CD4-positive, alpha-beta T cell treated with Interleukin-2 at 100 ng/mL for 4 hours (primary cell): ENCODE results near the gene PARVA.

Source experiments
- DNase-seq: peaks from one replicate; pipeline ENCODE4 v3.0.0-alpha.2; 2020; ENCODE audit warnings: low spot score

The PARVA gene

GRCh38 chr11:12556788-12557384, 179.5 kb downstream of the PARVA start:
- no peak for DNase-seq

DNA sequence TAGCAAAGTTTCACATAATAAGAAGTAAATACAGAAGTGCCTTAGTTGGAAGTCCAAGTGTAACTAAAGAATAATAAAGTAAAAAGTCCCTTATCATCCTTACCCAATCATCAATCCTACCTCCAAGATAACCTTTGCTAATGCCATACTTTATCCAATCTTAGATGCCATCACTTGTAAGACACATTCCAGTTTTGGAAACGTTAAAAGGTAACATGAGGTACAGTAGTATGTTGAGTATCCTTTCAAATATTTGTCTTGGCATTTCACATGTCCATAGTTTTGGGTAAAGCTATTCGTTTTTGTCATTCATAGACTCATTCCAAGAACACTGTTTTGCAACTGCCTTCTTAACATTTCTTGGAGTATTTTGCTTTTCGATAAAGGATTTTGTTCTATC, 181.6 kb downstream of the PARVA start:
- DNase-seq, result no peak

- no peak for DNase-seq
Measured at GRCh38 chr11:12560362-12560761, 183.0 kb downstream of the PARVA start.

DNA sequence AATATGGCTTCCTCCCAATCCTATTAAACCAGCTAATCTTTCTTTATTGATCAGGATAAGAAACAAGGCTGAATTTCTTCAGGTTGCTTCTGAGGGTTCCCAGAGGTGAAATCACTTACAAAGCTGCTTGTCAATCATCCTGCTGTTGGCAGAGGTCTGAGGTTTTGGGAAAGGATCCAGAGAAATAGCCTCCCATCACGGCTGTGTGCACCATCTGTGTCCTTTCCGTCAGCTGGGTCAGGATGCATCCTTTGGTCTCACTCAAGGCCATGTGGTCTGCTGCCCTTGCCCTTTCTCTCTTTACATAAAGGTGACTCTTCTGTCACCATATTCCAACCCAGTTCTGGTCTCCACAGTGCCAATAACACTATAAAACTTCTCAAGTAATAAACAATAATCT, 183.5 kb downstream of the PARVA start:
- no peak for DNase-seq

GRCh38 chr11:12564012-12564411, 186.6 kb downstream of the PARVA start:
- no peak for DNase-seq

DNA sequence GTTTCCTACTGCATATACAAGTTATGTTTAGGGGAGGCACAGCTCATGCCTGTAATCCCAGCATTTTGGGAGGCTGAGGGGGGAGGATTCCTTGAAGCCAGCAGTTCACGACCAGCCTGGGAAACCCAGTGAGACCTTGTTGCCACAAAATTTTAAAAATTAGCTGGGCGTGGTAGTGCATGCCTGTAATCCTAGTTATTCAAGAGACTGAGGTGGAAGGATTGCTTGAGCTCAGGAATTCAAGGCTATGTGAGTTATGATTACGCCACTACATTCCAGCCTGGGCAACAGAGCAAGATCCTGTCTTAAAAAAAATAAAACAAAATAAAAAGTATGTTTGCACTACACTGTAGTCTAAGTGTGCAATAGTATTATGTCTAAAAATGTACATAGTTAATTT, 188.0 kb downstream of the PARVA start:
- no peak for DNase-seq

GRCh38 chr11:12567746-12568460, 190.5 kb downstream of the PARVA start:
- no peak for DNase-seq

DNA sequence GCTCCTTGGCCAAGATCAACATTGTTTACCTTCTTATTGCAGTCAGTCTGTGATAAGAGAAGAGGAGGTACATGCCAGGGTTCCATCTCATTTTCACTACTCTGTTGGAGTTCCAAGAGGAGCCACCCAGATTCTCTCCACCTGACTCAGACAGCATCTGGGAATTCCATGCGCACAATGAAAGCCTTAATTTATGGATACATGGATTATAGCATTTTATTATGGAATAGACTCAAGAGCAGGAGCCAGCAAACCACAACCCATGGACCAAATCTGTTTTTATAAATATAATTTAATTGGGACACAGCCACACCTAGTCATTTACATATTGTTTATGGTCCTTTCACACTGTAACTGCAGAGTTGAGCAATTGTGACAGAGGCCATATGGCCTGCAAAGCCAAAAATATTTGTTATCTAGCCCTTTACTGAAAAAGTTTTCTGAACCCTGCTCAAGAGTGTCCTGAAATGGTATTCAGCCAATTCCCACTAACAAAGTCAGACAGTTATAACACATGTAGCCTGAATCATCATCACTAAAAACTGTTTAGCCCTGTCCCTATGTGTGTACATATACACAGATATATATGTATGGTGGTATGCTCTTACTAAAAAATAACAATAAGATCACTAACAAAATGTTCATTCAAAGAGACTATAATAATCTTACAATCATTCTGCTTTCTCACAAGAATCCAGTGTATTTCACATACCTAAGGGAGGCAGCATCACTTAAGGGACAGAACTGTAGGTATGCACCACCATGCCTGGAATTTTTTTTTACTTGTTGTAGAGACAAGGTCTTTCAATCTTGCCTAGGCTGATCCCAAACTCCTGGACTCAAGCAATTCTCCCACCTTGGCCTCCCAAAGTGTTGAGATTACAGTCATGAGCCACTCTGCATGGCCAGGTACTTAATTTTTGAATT, 192.4 kb downstream of the PARVA start:
- DNase-seq, result no peak

DNA sequence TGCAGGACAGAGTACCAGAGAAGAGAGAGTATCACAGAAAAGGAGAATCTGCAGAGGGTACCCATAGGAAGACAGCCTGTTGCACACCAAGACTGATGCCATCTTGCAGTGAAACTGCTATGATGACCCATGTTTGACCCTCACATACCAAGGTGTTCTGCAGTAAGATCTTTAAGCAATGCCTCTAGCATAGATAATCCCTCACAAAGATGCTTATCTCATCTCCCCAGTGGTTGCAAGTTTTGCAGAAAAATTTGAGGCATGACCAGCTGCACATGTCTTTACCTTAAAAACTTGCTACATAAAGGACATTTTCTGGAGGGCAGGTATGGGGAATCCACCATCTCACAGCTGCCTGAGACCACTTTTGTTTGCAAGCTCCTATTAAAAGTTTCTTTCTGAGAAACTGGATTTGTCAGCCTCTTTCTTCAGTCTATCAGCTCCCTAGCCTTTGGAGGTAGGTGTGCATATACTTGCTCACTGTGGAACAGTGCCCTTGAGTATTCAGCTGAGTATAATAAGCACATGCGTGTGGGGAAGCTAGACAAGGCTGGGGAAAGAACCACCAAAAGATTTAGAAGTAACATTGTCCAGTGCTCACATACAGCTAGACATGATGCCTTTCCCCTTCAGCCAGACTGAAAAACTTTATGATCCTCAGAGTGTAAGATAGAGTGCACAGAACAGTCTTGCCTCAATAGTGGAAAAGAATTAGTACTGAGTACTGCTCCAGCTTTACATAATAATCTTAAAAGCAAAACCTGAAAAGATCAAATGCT, 196.5 kb downstream of the PARVA start:
- DNase-seq, result no peak

GRCh38 chr11:12577725-12578644, 200.6 kb downstream of the PARVA start:
- no peak for DNase-seq

DNA sequence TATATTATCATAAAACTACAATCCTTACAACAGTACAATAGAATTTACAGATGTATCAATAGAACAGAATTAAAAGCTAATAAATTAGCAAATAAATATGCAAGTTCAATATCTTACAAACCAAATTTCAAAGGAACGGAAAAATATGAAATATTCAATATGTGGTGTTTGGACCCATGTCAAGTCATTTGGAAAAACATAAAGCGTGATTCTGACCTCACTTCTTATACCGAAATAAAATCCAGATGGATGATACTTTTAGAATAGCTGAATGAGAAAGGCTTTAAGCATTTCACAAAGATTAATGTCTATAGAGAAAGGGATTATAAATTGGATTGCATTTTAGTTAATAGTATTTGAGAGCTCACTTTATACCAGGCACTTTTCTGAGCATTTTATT, 204.0 kb downstream of the PARVA start:
- DNase-seq, result no peak

DNA sequence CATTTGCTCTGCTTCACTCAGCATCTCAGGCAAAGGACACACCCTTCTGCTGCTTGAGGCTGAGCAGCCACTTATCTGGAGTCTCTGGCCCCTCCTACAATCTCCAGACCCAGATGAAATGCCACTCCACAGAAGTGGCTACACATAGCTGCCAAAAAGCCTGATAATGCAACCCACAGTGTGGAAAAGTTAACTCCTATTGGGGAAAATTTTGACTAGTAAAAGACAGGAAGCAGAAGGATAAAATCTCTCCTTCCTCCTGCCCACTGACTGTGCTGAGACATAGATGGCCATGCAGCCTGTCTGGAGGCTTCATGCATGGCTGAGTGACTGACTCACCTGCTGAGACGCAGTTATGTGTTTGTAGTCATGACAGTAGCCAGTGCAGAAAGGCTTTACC, 204.6 kb downstream of the PARVA start:
- DNase-seq, result no peak
